ENCODE data around the gene PITX2. TPM values are rescaled to one million over a fixed set of nuclear protein-coding genes. Genes with fewer than 3 reads are reported as not detected.

Gene PITX2
- total RNA-seq, 4 donors from 2014 or later: 15.0 to 34.4 (median 24.5) TPM

GRCh38 chr4:110614173-110614963 lies 8.5 kb downstream of the PITX2 start:
- in situ Hi-C loops (cut with MboI; ENCODE audit: low pct_ligation_motif_present in 1 of 4, low pct_unique_long_range_greater_than_20kb in 1 of 4, low sequenced_read_pairs in 3 of 4): no loop called here
- no peak overlapping the region for H3K27ac ChIP-seq
- intact Hi-C loops (cut with DNase I; ENCODE audit: low total_unique reads): no loop called here
- no peak overlapping the region for H3K4me3 ChIP-seq
- H3K36me3 ChIP-seq: no peaks in the 10 kb centered on the region
- H3K9me3 ChIP-seq: no peaks in the 10 kb centered on the region
- peaks cover 7 to 32% (median 18%) of the 10 kb centered on the region in 4 donors for H3K4me1 ChIP-seq
- no peak for DNase-seq
- TF ChIP-seq EP300 (IDR thresholded peaks at IDR 0.05; ENCODE audit: low read depth): no peak
- no peak for TF ChIP-seq POLR2A (IDR thresholded peaks at IDR 0.05)
- no peak for TF ChIP-seq POLR2AphosphoS5 (IDR thresholded peaks at IDR 0.05)
- TF ChIP-seq CTCF (IDR thresholded peaks at IDR 0.05): no peak
- H3K27me3 ChIP-seq: peaks cover 100% of the 10 kb centered on the region
- 34 to 45% methylated on average over 19 to 27 of the region's 27 CpGs for WGBS, 2 donors (ENCODE audit: low coverage in 1 of 2)

- Histone ChIP-seq H3K4me3 (no peak overlapping the region), H3K36me3 (no peaks in the 10 kb centered on the region), H3K27me3 (peaks cover 100% of the 10 kb centered on the region), H3K27ac (no peak overlapping the region), H3K4me1 (peaks cover 7 to 28% (median 17%) of the 10 kb centered on the region in 4 donors), H3K9me3 (no peaks in the 10 kb centered on the region)
- no peak for DNase-seq
- TF ChIP-seq POLR2A (IDR thresholded peaks at IDR 0.05) (no peak), CTCF (IDR thresholded peaks at IDR 0.05) (no peak), POLR2AphosphoS5 (IDR thresholded peaks at IDR 0.05) (no peak), EP300 (IDR thresholded peaks at IDR 0.05; ENCODE audit: low read depth) (no peak)
- in situ Hi-C loops (cut with MboI; ENCODE audit: low pct_ligation_motif_present in 1 of 4, low pct_unique_long_range_greater_than_20kb in 1 of 4, low sequenced_read_pairs in 3 of 4) (no loop called here), intact Hi-C loops (cut with DNase I; ENCODE audit: low total_unique reads) (no loop called here)
- 41 to 43% methylated on average over 3 of the region's 3 CpGs for WGBS, 2 donors (ENCODE audit: low coverage in 1 of 2)
Measured at GRCh38 chr4:110613745-110614144, 9.1 kb downstream of the PITX2 start.

- intact Hi-C loops (cut with DNase I; ENCODE audit: low total_unique reads) (no loop called here), in situ Hi-C loops (cut with MboI; ENCODE audit: low pct_ligation_motif_present in 1 of 4, low pct_unique_long_range_greater_than_20kb in 1 of 4, low sequenced_read_pairs in 3 of 4) (no loop called here)
- Histone ChIP-seq H3K4me1 (peaks cover 7 to 24% (median 14%) of the 10 kb centered on the region in 4 donors), H3K36me3 (no peaks in the 10 kb centered on the region), H3K4me3 (no peak overlapping the region), H3K27me3 (peaks cover 100% of the 10 kb centered on the region), H3K9me3 (no peaks in the 10 kb centered on the region), H3K27ac (no peak overlapping the region)
- TF ChIP-seq EP300 (IDR thresholded peaks at IDR 0.05; ENCODE audit: low read depth) (no peak), CTCF (IDR thresholded peaks at IDR 0.05) (no peak), POLR2AphosphoS5 (IDR thresholded peaks at IDR 0.05) (no peak), POLR2A (IDR thresholded peaks at IDR 0.05) (no peak)
- WGBS, 2 donors (ENCODE audit: low coverage in 1 of 2): 0 to 59% methylated on average over 1 to 23 of the region's 23 CpGs
- no peak for DNase-seq
Measured at GRCh38 chr4:110612631-110613269, 10.1 kb downstream of the PITX2 start.

- Histone ChIP-seq H3K9me3 (no peaks in the 10 kb centered on the region), H3K36me3 (no peaks in the 10 kb centered on the region), H3K27ac (no peak overlapping the region), H3K27me3 (peaks cover 98% of the 10 kb centered on the region), H3K4me1 (peaks cover 7 to 24% (median 14%) of the 10 kb centered on the region in 4 donors), H3K4me3 (peak overlapping the region in 1 of 4 donors; percentile 23)
- intact Hi-C loops (cut with DNase I; ENCODE audit: low total_unique reads) (no loop called here), in situ Hi-C loops (cut with MboI; ENCODE audit: low pct_ligation_motif_present in 1 of 4, low pct_unique_long_range_greater_than_20kb in 1 of 4, low sequenced_read_pairs in 3 of 4) (no loop called here)
- DNase-seq: no peak
- TF ChIP-seq CTCF (IDR thresholded peaks at IDR 0.05): no peak
- TF ChIP-seq POLR2AphosphoS5 (IDR thresholded peaks at IDR 0.05): no peak
- no peak for TF ChIP-seq POLR2A (IDR thresholded peaks at IDR 0.05)
- TF ChIP-seq EP300 (IDR thresholded peaks at IDR 0.05; ENCODE audit: low read depth): no peak
- WGBS, 2 donors (ENCODE audit: low coverage in 1 of 2): 20 to 41% methylated on average over 3 to 30 of the region's 30 CpGs
Measured at GRCh38 chr4:110611968-110612447, 10.9 kb downstream of the PITX2 start.

All from transverse colon (tissue), 4 donors.